PC-9 (cell line): ENCODE results near the gene C1orf122. TPM values are rescaled to one million over a fixed set of nuclear protein-coding genes. Genes with fewer than 3 reads are reported as not detected.

Experiments used
- BruUV-seq: library from RNA; stranded (reverse); fragments of 400-500 nt; replicated peaks from 2 replicates; lab custom pipeline; 2021; lab: Mats Ljungman, UMichigan
- CTCF ChIA-PET: fragments of 300-600 bp; sonication (Branson Sonifier 250); formaldehyde crosslinking; loops from one replicate; lab custom pipeline; 2022; ENCODE audit warnings: antibody characterized with exemption; lab: Charles Lee
- POLR2A ChIA-PET: fragments of 300-600 bp; sonication (Branson Sonifier 250); formaldehyde crosslinking; loops from one replicate; lab custom pipeline; 2022; ENCODE audit warnings: antibody characterized with exemption; ENCODE audit not compliant: unreplicated experiment; lab: Charles Lee
- DNase-seq, 2 experiments: peaks; one replicate each; pipeline versions ENCODE4 v3.0.0 to v3.0.0-alpha.2; 2015 to 2022; ENCODE audit warnings: mixed read lengths in 1 of 2
- H2AFZ ChIP-seq: fragments of 200-600 bp; sonication (generic); 2 replicates; pipeline ENCODE4 v1.8.1; 2017; ENCODE audit warnings: antibody characterized with exemption
- H3F3A ChIP-seq: fragments of 200-600 bp; sonication (generic); 2 replicates; pipeline ENCODE4 v1.8.1; 2017; ENCODE audit warnings: antibody characterized with exemption, mild to moderate bottlenecking, low read depth; ENCODE audit not compliant: insufficient read depth
- H3K27ac ChIP-seq: fragments of 200-600 bp; sonication (generic); 2 replicates; pipeline ENCODE4 v1.6.1; 2016; ENCODE audit warnings: mixed run types
- H3K27me3 ChIP-seq: fragments of 200-600 bp; sonication (generic); 2 replicates; pipeline ENCODE4 v1.6.1; 2016; ENCODE audit warnings: low read depth, mixed run types; ENCODE audit not compliant: insufficient read depth
- H3K36me3 ChIP-seq: fragments of 200-600 bp; sonication (generic); 2 replicates; pipeline ENCODE4 v1.6.1; 2016; ENCODE audit warnings: low read depth, mixed run types
- H3K4me1 ChIP-seq: fragments of 200-600 bp; sonication (generic); replicated peaks from 2 replicates; pipeline ENCODE4 v1.6.1; 2016; ENCODE audit warnings: mixed run types; ENCODE audit not compliant: insufficient read depth
- H3K4me2 ChIP-seq: fragments of 200-600 bp; sonication (generic); 2 replicates; pipeline ENCODE4 v1.6.1; 2017; ENCODE audit warnings: mixed run types
- H3K4me3 ChIP-seq: fragments of 200-600 bp; sonication (generic); 2 replicates; pipeline ENCODE4 v1.6.1; 2016; ENCODE audit warnings: mixed run types
- H3K79me2 ChIP-seq: fragments of 200-600 bp; sonication (generic); 2 replicates; pipeline ENCODE4 v1.6.1; 2017; ENCODE audit warnings: low read depth, mixed run types
- H3K9me2 ChIP-seq: fragments of 200-600 bp; sonication (generic); 2 replicates; pipeline ENCODE4 v1.8.1; 2017; ENCODE audit warnings: mild to moderate bottlenecking; ENCODE audit not compliant: insufficient read depth
- H3K9me3 ChIP-seq: fragments of 200-600 bp; sonication (generic); 2 replicates; pipeline ENCODE4 v1.8.1; 2016; ENCODE audit warnings: low read depth; ENCODE audit not compliant: insufficient read depth
- H4K20me1 ChIP-seq: fragments of 200-600 bp; sonication (generic); 2 replicates; pipeline ENCODE4 v1.8.1; 2017; ENCODE audit not compliant: insufficient read depth
- CTCF ChIP-seq: fragments of 200-600 bp; sonication (generic); conservative IDR thresholded peaks from 2 replicates; pipeline ENCODE4 v1.6.1; 2017; ENCODE audit warnings: mixed run types, antibody characterized with exemption, mild to moderate bottlenecking, moderate library complexity
- EZH2 ChIP-seq: fragments of 200-600 bp; sonication (generic); IDR thresholded peaks from 2 replicates; pipeline ENCODE4 v1.8.0; 2017; ENCODE audit warnings: antibody characterized with exemption, low read depth
- intact Hi-C: fragments of 100-400 bp; cut with micrococcal nuclease; formaldehyde crosslinking; loops from one replicate; pipeline ENCODE4 v1.10.0; 2022; ENCODE audit not compliant: unreplicated experiment
- total RNA-seq: library from RNA; stranded (reverse); gene quantifications from 2 replicates; pipeline ENCODE4 v1.2.3, GENCODE V29; 2021

Gene C1orf122
- total RNA-seq, 1 experiment from 2014 or later = 51.8 TPM

GRCh38 chr1:37822906-37823815, 15.6 kb downstream of the C1orf122 start:
- Histone ChIP-seq H3K79me2 (no peaks in the 10 kb centered on the region), H3K9me2 (no peaks in the 10 kb centered on the region), H3K9me3 (no peaks in the 10 kb centered on the region), H3K4me3 (no peak overlapping the region), H3F3A (peaks cover 4% of the 10 kb centered on the region; the same call in 1 of the 2 replicates), H3K27ac (no peak overlapping the region), H4K20me1 (no peaks in the 10 kb centered on the region), H3K36me3 (peaks cover 32% of the 10 kb centered on the region), H3K27me3 (no peaks in the 10 kb centered on the region), H3K4me2 (no peak overlapping the region), H3K4me1 (no peaks in the 10 kb centered on the region), H2AFZ (no peak overlapping the region)
- ChIA-PET CTCF (no interaction called here), POLR2A (no interaction called here)
- intact Hi-C loops = no loop called here
- no TSS peak for BruUV-seq
- TF ChIP-seq EZH2 (no peak), CTCF (no peak)
- no peak for DNase-seq

GRCh38 chr1:37824001-37824400, 16.4 kb downstream of the C1orf122 start:
- no TSS peak for BruUV-seq
- CTCF ChIA-PET = no interaction called here
- H4K20me1 ChIP-seq = no peaks in the 10 kb centered on the region

GRCh38 chr1:37825506-37825905, 17.9 kb downstream of the C1orf122 start:
- Histone ChIP-seq H3K4me1 (no peaks in the 10 kb centered on the region), H3K4me2 (no peak overlapping the region), H3K79me2 (no peaks in the 10 kb centered on the region), H3K9me2 (no peaks in the 10 kb centered on the region), H3F3A (peaks cover 4% of the 10 kb centered on the region; the same call in 1 of the 2 replicates), H3K9me3 (no peaks in the 10 kb centered on the region), H2AFZ (no peak overlapping the region), H3K27ac (no peak overlapping the region), H3K4me3 (no peak overlapping the region), H4K20me1 (no peaks in the 10 kb centered on the region), H3K27me3 (no peaks in the 10 kb centered on the region), H3K36me3 (peaks cover 31% of the 10 kb centered on the region)
- no TSS peak for BruUV-seq
- TF ChIP-seq EZH2 (no peak), CTCF (no peak)
- ChIA-PET POLR2A (no interaction called here), CTCF (interaction anchor here (0.6 kb wide), 1 partner anchor 25 kb away, joined by 4 read pairs; no protein-coding TSS in a partner anchor)
- no peak for DNase-seq
- intact Hi-C loops = no loop called here

More at GRCh38 chr1:37824001-37824400, 16.4 kb downstream of the C1orf122 start:
- Histone ChIP-seq H3K79me2 (no peaks in the 10 kb centered on the region), H3K27ac (no peak overlapping the region), H3K36me3 (peaks cover 32% of the 10 kb centered on the region), H3K27me3 (no peaks in the 10 kb centered on the region), H3K4me3 (no peak overlapping the region), H3K4me1 (no peaks in the 10 kb centered on the region), H3K9me3 (no peaks in the 10 kb centered on the region), H3F3A (peaks cover 4% of the 10 kb centered on the region; the same call in 1 of the 2 replicates), H2AFZ (no peak overlapping the region), H3K4me2 (no peak overlapping the region), H3K9me2 (no peaks in the 10 kb centered on the region)
- intact Hi-C loops = no loop called here
- no peak for TF ChIP-seq EZH2
- no peak for TF ChIP-seq CTCF
- POLR2A ChIA-PET = no interaction called here
- no peak for DNase-seq
